ENCODE data around the gene ING4. TPM values are rescaled to one million over a fixed set of nuclear protein-coding genes. Genes with fewer than 3 reads are reported as not detected.

ING4 gene
- total and polyA plus RNA-seq, 2 of the 13 experiments (the other 11 are each of a cell fraction or from before 2014, with no cell fraction given) = 14.4 to 32.4 TPM

DNA sequence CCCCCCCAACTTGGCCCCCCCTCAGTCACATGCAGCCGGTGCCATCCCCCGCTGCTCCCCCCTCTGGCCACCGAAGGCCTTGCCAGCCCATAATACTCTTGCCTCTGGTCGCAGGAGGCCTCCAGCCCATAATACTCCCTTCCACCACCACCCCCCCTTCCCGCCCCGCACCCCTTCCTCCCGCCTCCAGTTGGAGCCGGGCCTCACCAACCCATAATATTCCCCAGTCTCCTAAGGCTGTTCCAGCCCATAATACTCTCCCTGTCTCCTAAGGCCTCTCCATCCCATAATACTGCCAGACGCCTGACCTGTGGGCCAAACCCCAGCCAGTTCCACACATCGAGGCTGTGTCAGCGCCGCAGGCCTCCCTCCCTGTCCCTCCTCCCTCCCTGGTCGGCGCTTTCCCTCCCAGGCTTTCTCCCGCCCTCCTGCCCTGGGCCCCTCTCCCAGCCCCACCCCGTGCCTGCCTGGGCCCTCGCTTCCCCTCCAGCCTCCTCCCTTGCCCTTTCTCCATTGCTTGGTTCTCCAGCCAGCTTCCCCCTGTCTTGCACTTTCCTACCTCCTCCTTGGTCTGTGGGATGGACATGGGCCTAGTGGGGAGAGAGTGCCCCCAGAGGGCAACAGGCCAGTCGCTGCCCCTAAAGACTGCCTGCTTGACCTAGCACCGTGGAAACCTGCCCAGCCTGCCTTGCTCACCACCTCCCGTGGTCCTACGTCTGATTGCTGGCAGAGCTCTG lies 49.0 kb downstream of the ING4 start (continued):
- TF ChIP-seq, protein P1, sequence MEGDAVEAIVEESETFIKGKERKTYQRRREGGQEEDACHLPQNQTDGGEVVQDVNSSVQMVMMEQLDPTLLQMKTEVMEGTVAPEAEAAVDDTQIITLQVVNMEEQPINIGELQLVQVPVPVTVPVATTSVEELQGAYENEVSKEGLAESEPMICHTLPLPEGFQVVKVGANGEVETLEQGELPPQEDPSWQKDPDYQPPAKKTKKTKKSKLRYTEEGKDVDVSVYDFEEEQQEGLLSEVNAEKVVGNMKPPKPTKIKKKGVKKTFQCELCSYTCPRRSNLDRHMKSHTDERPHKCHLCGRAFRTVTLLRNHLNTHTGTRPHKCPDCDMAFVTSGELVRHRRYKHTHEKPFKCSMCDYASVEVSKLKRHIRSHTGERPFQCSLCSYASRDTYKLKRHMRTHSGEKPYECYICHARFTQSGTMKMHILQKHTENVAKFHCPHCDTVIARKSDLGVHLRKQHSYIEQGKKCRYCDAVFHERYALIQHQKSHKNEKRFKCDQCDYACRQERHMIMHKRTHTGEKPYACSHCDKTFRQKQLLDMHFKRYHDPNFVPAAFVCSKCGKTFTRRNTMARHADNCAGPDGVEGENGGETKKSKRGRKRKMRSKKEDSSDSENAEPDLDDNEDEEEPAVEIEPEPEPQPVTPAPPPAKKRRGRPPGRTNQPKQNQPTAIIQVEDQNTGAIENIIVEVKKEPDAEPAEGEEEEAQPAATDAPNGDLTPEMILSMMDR (CRISPR knock-in tag; IDR thresholded peaks at IDR 0.05) = peak; percentile 75
- TF ChIP-seq MTA3 (CRISPR knock-in tag; IDR thresholded peaks at IDR 0.05) (no peak), JDP2 (CRISPR knock-in tag; IDR thresholded peaks at IDR 0.05; ENCODE audit: borderline replicate concordance) (no peak), FOXA3 (CRISPR knock-in tag; IDR thresholded peaks at IDR 0.05) (peak; percentile 29; the same call in 1 of the 2 replicates), U2AF2 (IDR thresholded peaks at IDR 0.05; ENCODE audit: low read depth, low read length) (no peak), HMG20B (CRISPR knock-in tag; conservative IDR thresholded peaks at IDR 0.05) (no peak), U2AF1 (optimal IDR thresholded peaks at IDR 0.05; ENCODE audit: low read depth, low read length) (no peak), NCOR1 (IDR thresholded peaks at IDR 0.05; ENCODE audit: borderline replicate concordance, low read length) (no peak), ZNF205 (CRISPR knock-in tag; IDR thresholded peaks at IDR 0.05) (peak; percentile 42; the same call in 1 of the 2 replicates), ZNF598 (CRISPR knock-in tag; IDR thresholded peaks at IDR 0.05; ENCODE audit: borderline replicate concordance) (no peak), ZNF180 (CRISPR knock-in tag; IDR thresholded peaks at IDR 0.05; ENCODE audit: borderline replicate concordance, low read depth) (no peak), ZNF883 (CRISPR knock-in tag; IDR thresholded peaks at IDR 0.05; ENCODE audit: not compliant biosample characterization) (peak; percentile 54), ZNF264 (CRISPR knock-in tag; IDR thresholded peaks at IDR 0.05) (no peak), MLLT10 (CRISPR knock-in tag; IDR thresholded peaks at IDR 0.05) (no peak)
- TF ChIP-seq, protein P2, sequence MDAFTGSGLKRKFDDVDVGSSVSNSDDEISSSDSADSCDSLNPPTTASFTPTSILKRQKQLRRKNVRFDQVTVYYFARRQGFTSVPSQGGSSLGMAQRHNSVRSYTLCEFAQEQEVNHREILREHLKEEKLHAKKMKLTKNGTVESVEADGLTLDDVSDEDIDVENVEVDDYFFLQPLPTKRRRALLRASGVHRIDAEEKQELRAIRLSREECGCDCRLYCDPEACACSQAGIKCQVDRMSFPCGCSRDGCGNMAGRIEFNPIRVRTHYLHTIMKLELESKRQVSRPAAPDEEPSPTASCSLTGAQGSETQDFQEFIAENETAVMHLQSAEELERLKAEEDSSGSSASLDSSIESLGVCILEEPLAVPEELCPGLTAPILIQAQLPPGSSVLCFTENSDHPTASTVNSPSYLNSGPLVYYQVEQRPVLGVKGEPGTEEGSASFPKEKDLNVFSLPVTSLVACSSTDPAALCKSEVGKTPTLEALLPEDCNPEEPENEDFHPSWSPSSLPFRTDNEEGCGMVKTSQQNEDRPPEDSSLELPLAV (CRISPR knock-in tag; conservative IDR thresholded peaks at IDR 0.05; ENCODE audit: low read depth) = no peak
- TF ChIP-seq, protein P3, sequence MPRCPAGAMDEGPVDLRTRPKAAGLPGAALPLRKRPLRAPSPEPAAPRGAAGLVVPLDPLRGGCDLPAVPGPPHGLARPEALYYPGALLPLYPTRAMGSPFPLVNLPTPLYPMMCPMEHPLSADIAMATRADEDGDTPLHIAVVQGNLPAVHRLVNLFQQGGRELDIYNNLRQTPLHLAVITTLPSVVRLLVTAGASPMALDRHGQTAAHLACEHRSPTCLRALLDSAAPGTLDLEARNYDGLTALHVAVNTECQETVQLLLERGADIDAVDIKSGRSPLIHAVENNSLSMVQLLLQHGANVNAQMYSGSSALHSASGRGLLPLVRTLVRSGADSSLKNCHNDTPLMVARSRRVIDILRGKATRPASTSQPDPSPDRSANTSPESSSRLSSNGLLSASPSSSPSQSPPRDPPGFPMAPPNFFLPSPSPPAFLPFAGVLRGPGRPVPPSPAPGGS (CRISPR knock-in tag; IDR thresholded peaks at IDR 0.05) = no peak
- TF ChIP-seq, protein P4, sequence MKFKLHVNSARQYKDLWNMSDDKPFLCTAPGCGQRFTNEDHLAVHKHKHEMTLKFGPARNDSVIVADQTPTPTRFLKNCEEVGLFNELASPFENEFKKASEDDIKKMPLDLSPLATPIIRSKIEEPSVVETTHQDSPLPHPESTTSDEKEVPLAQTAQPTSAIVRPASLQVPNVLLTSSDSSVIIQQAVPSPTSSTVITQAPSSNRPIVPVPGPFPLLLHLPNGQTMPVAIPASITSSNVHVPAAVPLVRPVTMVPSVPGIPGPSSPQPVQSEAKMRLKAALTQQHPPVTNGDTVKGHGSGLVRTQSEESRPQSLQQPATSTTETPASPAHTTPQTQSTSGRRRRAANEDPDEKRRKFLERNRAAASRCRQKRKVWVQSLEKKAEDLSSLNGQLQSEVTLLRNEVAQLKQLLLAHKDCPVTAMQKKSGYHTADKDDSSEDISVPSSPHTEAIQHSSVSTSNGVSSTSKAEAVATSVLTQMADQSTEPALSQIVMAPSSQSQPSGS (CRISPR knock-in tag; IDR thresholded peaks at IDR 0.05) = no peak
- TF ChIP-seq, protein P5, sequence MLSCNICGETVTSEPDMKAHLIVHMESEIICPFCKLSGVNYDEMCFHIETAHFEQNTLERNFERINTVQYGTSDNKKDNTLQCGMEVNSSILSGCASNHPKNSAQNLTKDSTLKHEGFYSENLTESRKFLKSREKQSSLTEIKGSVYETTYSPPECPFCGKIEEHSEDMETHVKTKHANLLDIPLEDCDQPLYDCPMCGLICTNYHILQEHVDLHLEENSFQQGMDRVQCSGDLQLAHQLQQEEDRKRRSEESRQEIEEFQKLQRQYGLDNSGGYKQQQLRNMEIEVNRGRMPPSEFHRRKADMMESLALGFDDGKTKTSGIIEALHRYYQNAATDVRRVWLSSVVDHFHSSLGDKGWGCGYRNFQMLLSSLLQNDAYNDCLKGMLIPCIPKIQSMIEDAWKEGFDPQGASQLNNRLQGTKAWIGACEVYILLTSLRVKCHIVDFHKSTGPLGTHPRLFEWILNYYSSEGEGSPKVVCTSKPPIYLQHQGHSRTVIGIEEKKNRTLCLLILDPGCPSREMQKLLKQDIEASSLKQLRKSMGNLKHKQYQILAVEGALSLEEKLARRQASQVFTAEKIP (CRISPR knock-in tag; IDR thresholded peaks at IDR 0.05; ENCODE audit: borderline replicate concordance) = no peak
- TF ChIP-seq, protein P6, sequence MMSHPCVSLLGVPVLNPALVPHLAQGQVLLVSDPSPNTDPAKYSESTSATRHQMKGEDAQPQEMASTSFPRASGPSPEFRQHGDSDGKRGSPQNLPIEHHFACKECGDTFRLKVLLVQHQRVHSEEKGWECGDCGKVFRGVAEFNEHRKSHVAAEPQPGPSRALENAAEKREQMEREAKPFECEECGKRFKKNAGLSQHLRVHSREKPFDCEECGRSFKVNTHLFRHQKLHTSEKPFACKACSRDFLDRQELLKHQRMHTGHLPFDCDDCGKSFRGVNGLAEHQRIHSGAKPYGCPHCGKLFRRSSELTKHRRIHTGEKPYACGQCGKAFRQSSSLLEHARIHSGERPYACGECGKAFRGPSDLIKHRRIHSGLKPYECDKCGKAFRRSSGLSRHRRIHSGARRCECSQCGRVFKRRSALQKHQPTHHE (CRISPR knock-in tag; IDR thresholded peaks at IDR 0.05; ENCODE audit: borderline replicate concordance) = 0 out of 2 replicates have a peak, but pooled peaks have one; percentile 59
